KOPT-K1 (cell line): Measurements from ENCODE around the gene IGLL5.
"Not testable (repeated sequence)": the region's sequence is repeated elsewhere in the genome, so short reads cannot be mapped to it uniquely, and the experiment has no call there.

Experiments used
- H3K27ac ChIP-seq: fragments of 200-600 bp; sonication (generic); 2 replicates; pipeline ENCODE4 v1.5.1; 2016; ENCODE audit warnings: antibody characterized with exemption, mild to moderate bottlenecking, low read depth, low read length; ENCODE audit not compliant: poor library complexity, severe bottlenecking
- H3K36me3 ChIP-seq: fragments of 200-600 bp; sonication (generic); 2 replicates; pipeline ENCODE4 v1.5.1; 2017; ENCODE audit warnings: antibody characterized with exemption, mild to moderate bottlenecking, low read length, moderate library complexity; ENCODE audit not compliant: insufficient read depth
- H3K9me3 ChIP-seq: fragments of 200-600 bp; sonication (generic); 2 replicates; pipeline ENCODE4 v1.5.1; 2017; ENCODE audit warnings: antibody characterized with exemption, low read length, mild to moderate bottlenecking; ENCODE audit not compliant: insufficient read depth, poor library complexity, severe bottlenecking

The IGLL5 gene

DNA sequence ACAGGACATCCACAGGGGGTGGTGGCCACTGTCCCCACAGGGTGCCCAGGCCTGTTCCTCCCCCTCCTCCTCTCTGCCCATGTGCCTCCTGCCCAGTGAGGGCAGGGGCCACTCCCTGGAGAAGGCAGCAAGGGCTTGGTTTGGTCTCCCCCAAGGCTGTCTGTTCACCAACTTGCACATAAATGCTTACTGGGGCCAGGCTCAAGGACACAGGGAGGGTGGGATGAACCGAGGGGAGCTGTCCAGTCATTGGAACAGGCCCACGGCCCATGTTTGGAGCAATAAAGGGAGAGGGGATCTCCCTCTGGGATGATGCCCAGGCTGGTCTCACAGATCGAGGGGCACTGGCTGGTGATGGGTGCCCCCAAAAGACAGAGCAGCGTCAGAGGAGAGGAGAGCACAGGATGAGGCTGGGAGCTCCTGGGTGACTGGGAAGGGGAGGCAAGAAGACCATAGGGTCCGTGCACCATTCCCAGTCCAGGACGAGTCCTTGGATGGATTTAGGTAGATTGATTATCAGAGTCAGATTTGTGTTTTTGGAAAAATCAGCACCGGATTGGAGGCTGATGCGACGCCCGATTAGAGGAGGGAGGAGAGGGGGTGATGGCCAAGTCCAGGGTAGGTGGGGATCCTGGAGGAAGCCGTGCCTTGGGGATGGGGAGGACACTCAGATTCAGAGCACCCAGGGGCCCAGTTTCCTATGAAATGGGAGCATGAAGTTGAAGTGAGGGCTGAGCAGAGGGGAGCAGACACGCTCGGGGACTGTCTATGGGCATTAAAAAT lies 1.1 kb downstream of the IGLL5 start:
- Histone ChIP-seq H3K36me3 (no peaks in the 10 kb centered on the region), H3K9me3 (no peaks in the 10 kb centered on the region), H3K27ac (no peak overlapping the region)

DNA sequence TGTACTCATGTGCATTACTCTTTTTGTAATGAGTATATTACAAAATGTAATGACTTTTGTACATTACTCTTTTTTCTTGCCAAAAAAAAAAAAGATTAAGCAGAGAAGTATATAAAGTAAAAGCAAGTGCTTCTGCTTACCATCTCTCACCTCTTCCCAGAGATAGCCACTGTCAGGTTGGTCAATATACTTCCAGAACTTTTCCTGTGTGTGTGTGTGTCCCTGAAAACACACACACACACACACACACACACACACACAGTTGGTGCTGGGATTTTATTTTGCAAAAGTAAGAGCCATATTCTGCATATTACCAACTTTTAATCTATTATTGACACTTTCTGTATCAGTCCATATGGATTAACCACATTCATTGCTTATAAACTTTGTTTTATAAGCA lies 2.5 kb downstream of the IGLL5 start:
- H3K9me3 ChIP-seq, result no peaks in the 10 kb centered on the region
- no peak overlapping the region for H3K27ac ChIP-seq

DNA sequence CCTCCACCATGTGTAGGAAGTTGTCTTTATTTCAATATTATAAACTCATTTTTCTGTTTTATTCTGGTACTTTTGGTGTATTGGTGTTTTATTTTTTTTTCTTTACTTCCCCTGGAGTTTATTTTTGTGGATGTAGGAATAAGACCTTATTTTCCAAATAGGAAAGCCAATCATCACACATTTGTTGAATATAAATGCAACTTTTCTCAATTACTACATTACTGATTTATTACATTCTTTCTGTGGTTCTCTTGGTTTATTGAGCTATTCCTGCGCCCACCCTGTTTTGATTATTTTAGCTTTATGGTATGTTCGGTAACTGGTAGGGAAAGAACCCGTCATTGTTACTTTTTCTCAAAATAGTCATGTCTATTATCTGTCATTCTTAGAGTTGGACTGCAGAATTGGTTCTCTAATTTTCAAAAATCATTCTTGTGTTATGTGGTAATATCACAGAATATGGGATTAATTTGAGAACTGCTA lies 3.6 kb downstream of the IGLL5 start:
- Histone ChIP-seq H3K9me3 (no peaks in the 10 kb centered on the region), H3K36me3 (no peaks in the 10 kb centered on the region), H3K27ac (no peak overlapping the region)

More for the DNA sequence above, 2.5 kb downstream of the IGLL5 start:
- no peaks in the 10 kb centered on the region for H3K36me3 ChIP-seq

DNA sequence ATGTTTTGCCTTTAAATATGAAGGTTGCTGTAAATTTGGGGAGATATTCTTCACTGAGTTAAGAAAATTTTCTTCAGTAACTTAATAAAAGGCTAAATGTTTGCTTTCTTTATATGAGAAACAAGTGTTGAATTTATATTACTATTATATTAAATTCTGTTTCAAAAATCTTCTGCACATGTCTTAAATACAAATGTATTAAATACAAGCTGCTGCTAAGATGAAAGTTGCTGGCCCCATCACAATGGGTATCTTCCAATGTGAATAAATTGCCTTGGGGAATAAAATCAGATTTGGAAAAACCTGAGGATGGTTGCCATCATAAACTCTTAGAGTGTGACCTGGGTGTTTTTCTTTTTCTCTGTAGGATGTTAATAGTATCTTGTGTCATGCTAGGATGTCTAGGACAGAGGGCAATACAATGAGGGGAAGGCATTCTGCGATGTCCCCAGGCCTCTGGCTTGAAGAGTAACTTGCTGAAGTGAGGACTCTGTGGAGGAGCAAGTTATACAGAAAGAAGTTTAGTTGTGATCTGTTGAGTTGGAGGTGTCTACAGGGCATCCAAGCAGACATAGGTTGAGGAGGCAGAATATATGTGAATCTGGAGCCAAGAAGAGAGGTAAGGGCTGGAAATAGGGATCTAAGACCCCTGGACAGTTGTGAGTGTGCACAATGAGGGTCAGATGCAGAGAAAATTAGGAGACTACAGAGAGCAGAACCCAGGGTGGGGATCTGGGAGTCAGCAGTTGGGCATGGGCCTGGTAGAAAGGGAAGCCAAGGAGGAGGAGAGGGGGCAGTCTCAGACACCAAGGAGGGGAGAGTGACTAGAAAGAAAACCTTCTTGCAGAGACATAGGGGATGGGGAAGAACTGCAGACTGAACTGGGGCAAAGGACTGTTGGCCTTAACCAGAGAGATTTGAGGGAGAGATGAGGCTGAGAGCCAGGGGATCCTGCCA lies 4.8 kb downstream of the IGLL5 start:
- Histone ChIP-seq H3K27ac (no peak overlapping the region), H3K9me3 (no peaks in the 10 kb centered on the region), H3K36me3 (no peaks in the 10 kb centered on the region)

DNA sequence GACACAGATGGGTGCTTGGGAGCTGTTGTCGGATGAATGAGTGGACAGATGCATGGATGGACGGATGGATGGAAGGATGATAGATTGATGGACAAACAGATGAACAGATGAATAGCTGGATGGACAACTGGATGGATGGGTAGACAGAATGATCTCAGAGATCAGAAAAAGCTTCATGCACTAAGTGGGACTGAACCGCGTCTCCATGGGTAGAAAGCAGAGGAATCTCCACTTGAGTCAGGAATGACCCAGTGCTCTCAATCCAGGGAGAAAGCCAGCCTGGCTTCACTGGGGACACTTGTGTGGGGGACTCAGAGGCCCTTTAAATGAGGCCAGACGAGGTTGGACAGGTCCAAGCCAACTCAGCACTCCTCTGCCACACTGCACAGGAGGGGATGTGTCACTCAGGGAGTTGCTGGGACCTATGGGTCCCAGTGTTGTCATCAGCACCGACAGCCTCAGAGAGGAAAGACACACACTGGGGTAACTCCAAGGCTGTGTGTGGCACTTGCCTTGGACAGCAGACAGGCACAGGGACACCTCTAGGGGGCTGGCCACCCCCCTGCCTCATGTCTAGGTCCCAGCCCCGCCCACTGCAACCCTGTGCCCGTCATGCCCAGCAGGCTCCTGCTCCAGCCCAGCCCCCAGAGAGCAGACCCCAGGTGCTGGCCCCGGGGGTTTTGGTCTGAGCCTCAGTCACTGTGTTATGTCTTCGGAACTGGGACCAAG lies 5.6 kb downstream of the IGLL5 start:
- no peaks in the 10 kb centered on the region for H3K36me3 ChIP-seq
- H3K9me3 ChIP-seq, result no peaks in the 10 kb centered on the region
- H3K27ac ChIP-seq, result no peak overlapping the region

DNA sequence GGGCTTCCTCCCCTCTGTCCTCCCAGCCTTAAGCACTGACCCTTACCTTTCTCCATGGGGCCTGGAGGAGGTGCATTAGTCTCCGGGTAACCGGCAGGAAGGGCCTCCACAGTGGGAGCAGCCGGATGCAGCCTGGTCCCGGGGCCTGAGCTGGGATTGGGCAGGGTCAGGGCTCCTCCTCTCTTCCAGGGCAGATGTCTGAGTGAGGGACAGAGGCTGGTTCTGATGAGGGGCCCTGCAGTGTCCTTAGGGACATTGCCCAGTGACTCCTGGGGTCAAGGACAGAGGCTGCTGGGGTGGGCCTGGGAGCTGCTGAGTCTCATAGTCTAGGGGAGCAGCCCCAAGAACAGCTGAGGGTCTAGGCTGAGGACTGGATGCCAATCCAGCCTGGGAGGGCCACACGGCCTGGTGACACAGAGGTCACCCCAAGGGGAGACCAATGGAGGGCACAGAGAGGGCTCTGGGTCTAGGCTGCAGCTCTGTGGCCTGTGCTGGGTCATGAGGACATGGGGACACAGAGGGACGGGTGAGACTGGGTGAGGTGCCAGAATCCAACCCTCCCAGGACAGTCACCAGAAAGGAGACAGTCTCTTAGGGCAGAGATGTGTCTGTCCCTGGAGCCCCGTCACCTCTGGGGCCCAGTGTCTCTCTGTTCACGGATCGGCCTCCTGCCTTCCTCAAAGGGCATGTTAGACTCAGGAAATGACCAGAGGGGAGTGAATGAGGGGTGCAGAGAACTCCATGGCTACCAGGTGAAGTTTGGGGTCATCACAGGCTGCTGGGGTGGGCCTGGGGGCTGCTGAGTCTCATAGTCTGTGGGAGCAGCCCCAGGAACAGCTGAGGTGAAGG lies 6.5 kb downstream of the IGLL5 start:
- Histone ChIP-seq H3K9me3 (no peaks in the 10 kb centered on the region), H3K36me3 (no peaks in the 10 kb centered on the region), H3K27ac (no peak overlapping the region)

DNA sequence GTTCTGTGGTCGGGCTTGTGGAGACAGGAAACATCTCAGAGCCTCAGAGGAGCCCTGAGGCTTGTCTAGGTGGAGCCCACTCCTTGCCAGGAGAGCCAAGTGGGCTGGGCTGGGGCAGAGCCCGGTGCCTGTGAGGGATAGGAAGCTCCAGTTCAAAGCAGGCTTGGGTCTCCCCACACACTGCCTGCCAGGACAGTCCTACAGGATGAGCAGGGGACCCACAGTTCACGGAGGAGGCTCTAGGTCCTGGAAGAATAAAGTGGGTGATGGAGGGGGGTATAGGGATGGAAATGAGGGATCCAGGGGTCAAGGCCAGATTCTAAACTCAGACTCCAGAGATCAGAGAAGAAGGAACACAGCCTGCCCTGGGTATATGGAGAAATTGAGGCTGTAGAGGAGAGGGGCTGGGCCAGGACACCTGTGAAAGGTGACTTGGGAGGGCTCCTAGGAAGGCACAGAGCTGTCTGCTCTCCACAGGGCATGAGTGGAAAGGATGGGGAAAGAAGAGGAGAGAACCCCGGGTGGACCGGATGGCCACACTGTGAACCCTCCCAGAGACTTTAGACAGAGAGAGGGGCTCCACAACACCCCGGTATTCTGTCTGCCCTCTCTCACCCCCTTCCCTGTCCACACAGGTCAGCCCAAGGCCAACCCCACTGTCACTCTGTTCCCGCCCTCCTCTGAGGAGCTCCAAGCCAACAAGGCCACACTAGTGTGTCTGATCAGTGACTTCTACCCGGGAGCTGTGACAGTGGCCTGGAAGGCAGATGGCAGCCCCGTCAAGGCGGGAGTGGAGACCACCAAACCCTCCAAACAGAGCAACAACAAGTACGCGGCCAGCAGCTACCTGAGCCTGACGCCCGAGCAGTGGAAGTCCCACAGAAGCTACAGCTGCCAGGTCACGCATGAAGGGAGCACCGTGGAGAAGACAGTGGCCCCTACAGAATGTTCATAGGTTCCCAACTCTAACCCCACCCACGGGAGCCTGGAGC lies 7.4 kb downstream of the IGLL5 start:
- no peaks in the 10 kb centered on the region for H3K36me3 ChIP-seq
- H3K27ac ChIP-seq, result no peak overlapping the region

DNA sequence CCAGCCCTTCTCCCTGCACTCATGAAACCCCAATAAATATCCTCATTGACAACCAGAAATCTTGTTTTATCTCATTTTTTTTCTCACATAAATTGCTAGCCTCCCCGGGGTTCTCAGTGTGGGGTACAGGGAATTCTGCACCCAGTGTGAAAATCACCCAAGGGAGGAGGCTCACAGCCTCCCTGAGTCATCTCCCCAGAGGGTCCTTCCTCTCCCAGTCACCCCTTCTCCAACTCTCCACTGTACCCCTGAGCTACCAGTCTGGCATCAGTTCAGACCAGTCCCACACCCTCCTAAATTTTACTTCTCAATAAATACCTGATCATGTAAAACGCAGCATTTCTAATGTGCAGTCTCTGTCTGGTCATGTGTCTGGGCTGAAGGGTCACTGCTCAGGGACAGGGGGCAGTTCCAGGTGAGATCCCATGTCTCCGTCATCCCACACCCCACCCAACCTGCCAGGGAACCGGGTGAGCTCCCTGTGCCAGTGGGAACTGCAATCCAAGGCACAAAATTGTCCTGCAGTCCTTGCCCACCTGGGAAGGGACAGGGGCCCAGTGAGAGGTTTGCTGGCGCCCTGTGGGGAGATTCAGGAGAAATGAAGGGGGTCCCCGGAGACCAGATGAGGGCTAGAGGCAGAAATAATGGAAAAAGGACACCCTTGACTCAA lies 8.3 kb downstream of the IGLL5 start:
- H3K9me3 ChIP-seq, result no peaks in the 10 kb centered on the region
- no peak overlapping the region for H3K27ac ChIP-seq
- H3K36me3 ChIP-seq, result no peaks in the 10 kb centered on the region

More for the DNA sequence above, 7.4 kb downstream of the IGLL5 start:
- no peaks in the 10 kb centered on the region for H3K9me3 ChIP-seq

DNA sequence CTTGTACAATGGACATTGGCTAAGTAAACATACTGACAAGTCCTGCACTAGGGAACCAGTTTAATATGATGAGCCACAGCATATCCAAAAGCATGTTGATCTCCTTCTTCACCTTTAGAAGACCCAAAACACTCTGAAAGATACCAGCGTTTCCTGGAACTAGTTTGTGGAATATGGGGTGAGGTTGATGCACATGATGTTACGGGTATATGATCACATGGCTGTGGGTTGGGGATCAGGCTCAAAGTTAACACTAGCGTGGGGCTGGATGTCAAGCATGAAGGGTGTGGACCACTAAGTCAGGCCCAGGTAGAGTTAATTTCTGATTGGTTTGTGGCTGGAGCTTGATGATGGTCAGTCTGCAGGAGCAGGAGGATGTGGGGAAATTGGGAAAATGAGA lies 9.0 kb downstream of the IGLL5 start:
- no peaks in the 10 kb centered on the region for H3K9me3 ChIP-seq
- H3K36me3 ChIP-seq, result no peaks in the 10 kb centered on the region
- no peak overlapping the region for H3K27ac ChIP-seq

DNA sequence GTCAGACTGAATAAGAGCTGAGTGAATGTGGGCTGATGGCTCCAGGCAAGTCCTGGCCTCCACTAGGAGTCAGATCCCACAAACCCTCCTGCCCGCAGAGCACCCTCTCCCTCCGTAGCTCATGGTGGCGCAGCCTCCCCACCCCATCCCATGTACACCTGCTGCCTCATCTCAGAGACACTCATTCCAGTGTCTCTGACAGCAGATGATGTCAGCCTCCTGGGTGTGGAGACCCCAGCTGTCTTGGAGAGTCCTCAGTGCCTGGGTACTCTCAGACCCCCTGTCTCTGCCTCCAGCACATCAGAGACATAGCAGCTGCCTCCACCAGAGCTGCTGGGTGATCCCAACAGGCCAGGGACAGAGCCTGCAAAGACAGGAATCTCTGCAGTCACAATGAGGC lies 9.5 kb downstream of the IGLL5 start:
- H3K9me3 ChIP-seq, result no peaks in the 10 kb centered on the region
- H3K36me3 ChIP-seq, result no peaks in the 10 kb centered on the region
- H3K27ac ChIP-seq, result no peak overlapping the region

DNA sequence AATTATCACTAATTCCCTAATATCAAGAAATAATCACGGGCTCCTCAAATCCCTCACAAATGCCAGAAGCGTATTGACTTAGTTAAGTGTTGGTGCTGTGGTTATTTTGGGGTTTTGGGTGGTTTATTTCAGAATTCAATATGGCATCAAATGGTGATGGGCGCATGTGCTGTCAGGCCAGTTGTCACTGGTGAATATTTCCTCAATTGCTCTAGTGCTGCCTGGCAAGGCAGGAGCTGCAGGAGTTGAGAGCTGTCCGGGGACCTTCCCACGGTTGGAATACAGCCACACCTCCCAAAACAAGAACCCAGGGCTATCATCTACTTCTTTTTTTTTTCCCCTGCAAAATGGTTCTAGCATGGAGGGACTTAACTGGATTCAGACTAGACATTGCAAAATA lies 10.3 kb downstream of the IGLL5 start:
- Histone ChIP-seq H3K27ac (no peak overlapping the region), H3K9me3 (no peaks in the 10 kb centered on the region), H3K36me3 (no peaks in the 10 kb centered on the region)

DNA sequence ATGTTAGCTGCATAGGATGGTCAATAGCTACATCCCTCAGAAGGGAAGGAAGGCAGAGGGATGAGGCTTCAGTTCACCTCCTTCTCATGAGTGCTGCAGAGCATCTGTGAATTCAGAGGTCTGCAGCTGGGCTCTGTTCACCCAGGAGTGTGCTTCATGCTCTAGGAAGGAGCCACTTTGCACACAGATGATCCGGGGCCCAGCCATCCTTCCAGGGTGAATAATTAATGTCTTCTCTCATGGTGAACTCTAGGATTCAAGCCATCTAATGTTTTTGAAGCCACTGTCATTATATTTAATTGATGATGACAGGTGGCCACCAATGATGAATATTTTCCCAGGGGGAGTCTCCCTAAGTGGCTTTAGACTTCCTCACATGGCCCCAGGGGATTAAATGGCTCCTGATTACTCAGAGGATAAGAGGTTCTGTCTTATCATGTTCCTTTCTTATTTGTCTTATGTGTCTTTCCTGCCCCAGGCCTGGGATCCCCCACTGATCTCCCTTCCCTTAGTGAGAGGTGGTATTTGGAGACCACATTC lies 10.9 kb downstream of the IGLL5 start:
- H3K9me3 ChIP-seq, H3K36me3 ChIP-seq, H3K27ac ChIP-seq: not testable (repeated sequence)
